GM19452 (cell line): ENCODE results near the gene GSTT2B.
"Not testable (repeated sequence)": the region's sequence is repeated elsewhere in the genome, so short reads cannot be mapped to it uniquely, and the experiment has no call there.

Experiments used
- ATAC-seq: cut with Tn5 transposase; IDR thresholded peaks from one replicate; pipeline ENCODE4 v1.9.1; 2021; ENCODE audit not compliant: unreplicated experiment

Gene GSTT2B

GRCh38 chr22:23961084-23961771 lies at the start of gene GSTT2B:
GSTT2B (minus strand) TSS chr22:23961195; CDS start chr22:23961131, 64 bp downstream.
- not testable (repeated sequence) for ATAC-seq

GRCh38 chr22:24010018-24010391 lies 49.0 kb upstream of the GSTT2B start:
- ATAC-seq, result no peak

GRCh38 chr22:24009227-24010017 lies 48.4 kb upstream of the GSTT2B start:
- ATAC-seq, result no peak

- ATAC-seq, result no peak
Observed at GRCh38 chr22:24008381-24009226, 47.6 kb upstream of the GSTT2B start.

GRCh38 chr22:24008022-24008283 lies 47.0 kb upstream of the GSTT2B start:
- no peak for ATAC-seq

- no peak for ATAC-seq
Observed at GRCh38 chr22:24007253-24008021, 46.4 kb upstream of the GSTT2B start.

- no peak for ATAC-seq
Observed at GRCh38 chr22:24006914-24007214, 45.9 kb upstream of the GSTT2B start.

GRCh38 chr22:24006207-24006913 lies 45.4 kb upstream of the GSTT2B start:
- ATAC-seq, result no peak

- ATAC-seq, result no peak
Observed at GRCh38 chr22:24005201-24005600, 44.2 kb upstream of the GSTT2B start, which contains the start of gene GSTT4. GSTT4 (minus strand) TSS chr22:24005453; CDS start chr22:24005356, 97 bp downstream.

- ATAC-seq, result no peak
Observed at GRCh38 chr22:24003887-24004286, 42.9 kb upstream of the GSTT2B start.

GRCh38 chr22:24002851-24003250 lies 41.9 kb upstream of the GSTT2B start:
- no peak for ATAC-seq

GRCh38 chr22:24002272-24002671 lies 41.3 kb upstream of the GSTT2B start:
- no peak for ATAC-seq

GRCh38 chr22:24001314-24001713 lies 40.3 kb upstream of the GSTT2B start:
- no peak for ATAC-seq

GRCh38 chr22:23999779-24000178 lies 38.8 kb upstream of the GSTT2B start:
- not testable (repeated sequence) for ATAC-seq

- no peak for ATAC-seq
Observed at GRCh38 chr22:23997092-23997491, 36.1 kb upstream of the GSTT2B start.

- ATAC-seq, result not testable (repeated sequence)
Observed at GRCh38 chr22:23993581-23994177, 32.7 kb upstream of the GSTT2B start.

GRCh38 chr22:23993080-23993479 lies 32.1 kb upstream of the GSTT2B start:
- not testable (repeated sequence) for ATAC-seq

GRCh38 chr22:23989583-23990244 lies 28.7 kb upstream of the GSTT2B start:
- not testable (repeated sequence) for ATAC-seq

- not testable (repeated sequence) for ATAC-seq
Observed at GRCh38 chr22:23986538-23987178, 25.7 kb upstream of the GSTT2B start.
